Adrenal gland (tissue), 12 donors: ENCODE data around the gene GATAD2A. TPM values are rescaled to one million over a fixed set of nuclear protein-coding genes. Genes with fewer than 3 reads are reported as not detected.

Experiments used
- DNase-seq, 7 donors: peaks; one replicate each; pipeline ENCODE4 v3.0.0-alpha.2; 2019 to 2020
- H3K27ac ChIP-seq, 5 donors: fragments of 200-600 bp; sonication (generic) in 4 of 5; 1 replicate in 3 of 5; 2 replicates in 2 of 5; pipeline versions ENCODE4 v1.5.1 to v1.8.0; 2016 to 2020; ENCODE audit warnings: mild to moderate bottlenecking in 1 of 5
- H3K27me3 ChIP-seq: fragments of 200-600 bp; 2 replicates; pipeline ENCODE4 v1.8.0; 2021
- H3K36me3 ChIP-seq, 2 donors: fragments of 200-600 bp; replicated peaks in 1 of 2; 1 replicate in 1 of 2; 2 replicates in 1 of 2; pipeline versions ENCODE4 v1.5.1 to v1.8.0; 2018 to 2022
- H3K4me1 ChIP-seq, 2 donors: fragments of 200-600 bp; replicated peaks in 1 of 2; 1 replicate in 1 of 2; 2 replicates in 1 of 2; pipeline versions ENCODE4 v1.5.1 to v1.8.0; 2018 to 2021
- H3K4me3 ChIP-seq, 4 donors: fragments of 200-600 bp; sonication (generic) in 3 of 4; one replicate each; pipeline ENCODE4 v1.5.1; 2016 to 2018
- H3K9me3 ChIP-seq, 3 donors: fragments of 200-600 bp; sonication (generic) in 1 of 3; replicated peaks in 1 of 3; 1 replicate in 2 of 3; 2 replicates in 1 of 3; pipeline versions ENCODE4 v1.5.1 to v1.8.0; 2016 to 2021
- POLR2A ChIP-seq, 2 donors: fragments of 450-650 bp; IDR thresholded peaks; one replicate each; pipeline ENCODE4 v1.6.1; 2017; ENCODE audit warnings: antibody characterized with exemption in 2 of 2, mild to moderate bottlenecking in 2 of 2, moderate library complexity in 1 of 2
- WGBS, 4 donors: extraction: QIAGEN DNeasy Blood & Tissue Kit in 2 of 4; methylation state at CpG; one replicate each; pipeline versions ENCODE4 v1.1.5 to v1.1.7; 2013 to 2017; 5-methylcytosine and 5-hydroxymethylcytosine counted together
- intact Hi-C, 2 donors: fragments of 100-400 bp; cut with DNase I; formaldehyde crosslinking; loops; one replicate each; pipeline versions ENCODE4 v1.14.1 to v1.15.0; 2022 to 2023
- polyA plus RNA-seq, 3 donors: library from polyadenylated mRNA; stranded (reverse); fragments of 200-250 nt in 2 of 3; fragments of 350-450 nt in 1 of 3; fragmentation: Illumina TruSeq in 1 of 3; extraction: RNeasy Lipid Tissue Mini Kit (QIAGEN cat#74804) in 1 of 3; gene quantifications; one replicate each; pipeline ENCODE4 v1.2.3, GENCODE V29; 2013 to 2014
- total RNA-seq, 9 donors: library from RNA; depleted of rRNA in 4 of 9; stranded (reverse); fragments of >200 nt in 4 of 9; fragments of 120-200 nt in 1 of 9; fragmentation: NEBNext Ultra II Directional in 1 of 9; extraction: Animal tissue kit (Norgen Biotek cat#: 25700) in 1 of 9; gene quantifications; one replicate each; pipeline versions ENCODE4 v1.1.0 to v1.2.4, GENCODE V29; 2013 to 2023
- TF ChIP-seq, protein P1 (sequence below), 6 experiments: fragments of 450-650 bp in 4 of 6; fragments of 200-600 bp in 2 of 6; sonication (generic) in 1 of 6; IDR thresholded peaks; 1 replicate in 5 of 6; 2 replicates in 1 of 6; pipeline versions ENCODE4 v1.5.1 to v1.8.0; 2016 to 2021; ENCODE audit warnings: antibody characterized with exemption in 6 of 6, mild to moderate bottlenecking in 2 of 6, moderate library complexity in 1 of 6
- donor health status: healthy with polysubstance abuse.
- donor health status: Bipolar disorder and iron deficiency.
- donor health status: DM: yes; HTN: yes; CAD: no.
- donor health status: DM: no; HTN: no; CAD: no.
- donor health status: DM: no; HTN: no; CAD: no.
- donor health status: DM: yes; HTN: yes; CAD: no.

The GATAD2A gene
- total and polyA plus RNA-seq, 12 donors: 17.0 to 125 (median 61.9) TPM

DNA sequence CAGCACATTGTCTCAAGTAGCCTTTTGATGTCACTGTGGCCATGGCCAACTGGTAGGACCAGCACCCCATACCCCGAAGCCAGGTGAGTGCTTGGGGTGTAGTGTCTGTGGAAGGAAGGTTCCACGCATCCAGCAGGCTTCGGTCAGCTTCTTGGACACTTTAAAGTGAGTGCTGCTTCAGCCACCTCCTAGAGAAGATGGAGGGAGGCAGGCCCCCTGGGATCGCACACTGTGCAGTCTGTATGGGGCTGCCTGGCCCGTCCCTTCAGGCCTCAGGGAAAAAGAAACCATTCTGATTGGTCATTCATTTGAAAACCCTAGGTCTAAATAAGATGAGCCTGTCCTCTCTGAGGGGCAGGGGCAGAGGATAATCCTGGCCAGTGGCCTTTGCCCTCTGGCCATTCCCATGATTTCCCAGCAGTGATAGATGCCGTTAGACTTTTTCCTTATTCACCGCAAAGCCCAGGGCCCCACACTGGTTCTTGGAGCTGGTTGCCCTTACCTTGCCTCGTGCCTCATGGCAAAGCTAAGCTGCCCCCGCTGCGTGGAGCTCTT, 30.7 kb downstream of the GATAD2A start:
- 89 to 96% (median 92%) methylated on average over 6 to 10 of the region's 10 CpGs for WGBS, 4 donors
- intact Hi-C loops: no loop called here
- H3K4me3 ChIP-seq: no peak overlapping the region
- H3K4me1 ChIP-seq: peaks cover 12 to 18% of the 10 kb centered on the region in 2 donors
- no peaks in the 10 kb centered on the region for H3K36me3 ChIP-seq
- no peaks in the 10 kb centered on the region for H3K9me3 ChIP-seq
- TF ChIP-seq POLR2A (IDR thresholded peaks at IDR 0.05): no peak
- TF ChIP-seq, protein P1, sequence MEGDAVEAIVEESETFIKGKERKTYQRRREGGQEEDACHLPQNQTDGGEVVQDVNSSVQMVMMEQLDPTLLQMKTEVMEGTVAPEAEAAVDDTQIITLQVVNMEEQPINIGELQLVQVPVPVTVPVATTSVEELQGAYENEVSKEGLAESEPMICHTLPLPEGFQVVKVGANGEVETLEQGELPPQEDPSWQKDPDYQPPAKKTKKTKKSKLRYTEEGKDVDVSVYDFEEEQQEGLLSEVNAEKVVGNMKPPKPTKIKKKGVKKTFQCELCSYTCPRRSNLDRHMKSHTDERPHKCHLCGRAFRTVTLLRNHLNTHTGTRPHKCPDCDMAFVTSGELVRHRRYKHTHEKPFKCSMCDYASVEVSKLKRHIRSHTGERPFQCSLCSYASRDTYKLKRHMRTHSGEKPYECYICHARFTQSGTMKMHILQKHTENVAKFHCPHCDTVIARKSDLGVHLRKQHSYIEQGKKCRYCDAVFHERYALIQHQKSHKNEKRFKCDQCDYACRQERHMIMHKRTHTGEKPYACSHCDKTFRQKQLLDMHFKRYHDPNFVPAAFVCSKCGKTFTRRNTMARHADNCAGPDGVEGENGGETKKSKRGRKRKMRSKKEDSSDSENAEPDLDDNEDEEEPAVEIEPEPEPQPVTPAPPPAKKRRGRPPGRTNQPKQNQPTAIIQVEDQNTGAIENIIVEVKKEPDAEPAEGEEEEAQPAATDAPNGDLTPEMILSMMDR (IDR thresholded peaks at IDR 0.05): no peak
- DNase-seq: no peak
- H3K27me3 ChIP-seq: no peaks in the 10 kb centered on the region
- no peak overlapping the region for H3K27ac ChIP-seq

- Histone ChIP-seq H3K4me3 (no peak overlapping the region), H3K4me1 (peaks cover 8 to 24% of the 10 kb centered on the region in 2 donors), H3K27ac (no peak overlapping the region), H3K36me3 (no peaks in the 10 kb centered on the region), H3K27me3 (no peaks in the 10 kb centered on the region), H3K9me3 (no peaks in the 10 kb centered on the region)
- TF ChIP-seq, protein P1 (IDR thresholded peaks at IDR 0.05): no peak
- TF ChIP-seq POLR2A (IDR thresholded peaks at IDR 0.05): no peak
- intact Hi-C loops: no loop called here
- 70 to 87% (median 81%) methylated on average over 3 to 4 of the region's 4 CpGs for WGBS, 4 donors
- no peak for DNase-seq
Measured at GRCh38 chr19:19438366-19439175, 33.1 kb downstream of the GATAD2A start.

GRCh38 chr19:19439176-19439482, 33.7 kb downstream of the GATAD2A start:
- 82 to 90% (median 86%) methylated on average over 2 of the region's 2 CpGs for WGBS, 4 donors
- TF ChIP-seq, protein P1 (IDR thresholded peaks at IDR 0.05): no peak
- TF ChIP-seq POLR2A (IDR thresholded peaks at IDR 0.05): no peak
- no peaks in the 10 kb centered on the region for H3K36me3 ChIP-seq
- no peak overlapping the region for H3K27ac ChIP-seq
- H3K4me1 ChIP-seq: peaks cover 3 to 19% of the 10 kb centered on the region in 2 donors
- intact Hi-C loops: no loop called here
- H3K4me3 ChIP-seq: no peak overlapping the region
- no peaks in the 10 kb centered on the region for H3K9me3 ChIP-seq
- H3K27me3 ChIP-seq: no peaks in the 10 kb centered on the region
- DNase-seq: no peak

GRCh38 chr19:19443283-19443682, 37.8 kb downstream of the GATAD2A start:
- Histone ChIP-seq H3K4me1 (peaks cover 9 to 34% of the 10 kb centered on the region in 2 donors), H3K9me3 (no peaks in the 10 kb centered on the region)

More at GRCh38 chr19:19443283-19443682, 37.8 kb downstream of the GATAD2A start:
- no peaks in the 10 kb centered on the region for H3K27me3 ChIP-seq
- no peaks in the 10 kb centered on the region for H3K36me3 ChIP-seq
- TF ChIP-seq, protein P1 (IDR thresholded peaks at IDR 0.05): no peak
- TF ChIP-seq POLR2A (IDR thresholded peaks at IDR 0.05): no peak
- no peak for DNase-seq
- 85 to 89% (median 86%) methylated on average over 9 of the region's 9 CpGs for WGBS, 4 donors
- intact Hi-C loops: no loop called here
- no peak overlapping the region for H3K27ac ChIP-seq
- no peak overlapping the region for H3K4me3 ChIP-seq
